Renal cortical epithelial cell (primary cell): ENCODE data around the gene QRFP. TPM values are rescaled to one million over a fixed set of nuclear protein-coding genes. Genes with fewer than 3 reads are reported as not detected.

Experiments
- DNase-seq: peaks from one replicate; pipeline ENCODE4 v3.0.0-alpha.2; 2011; ENCODE audit warnings: low read depth
- total RNA-seq: library from RNA; depleted of rRNA; stranded (reverse); fragments of >200 nt; gene quantifications from 2 replicates; pipeline ENCODE4 v1.2.3, GENCODE V29; 2014

Gene QRFP
- total RNA-seq, 1 donor from 2014 or later: not detected

DNA sequence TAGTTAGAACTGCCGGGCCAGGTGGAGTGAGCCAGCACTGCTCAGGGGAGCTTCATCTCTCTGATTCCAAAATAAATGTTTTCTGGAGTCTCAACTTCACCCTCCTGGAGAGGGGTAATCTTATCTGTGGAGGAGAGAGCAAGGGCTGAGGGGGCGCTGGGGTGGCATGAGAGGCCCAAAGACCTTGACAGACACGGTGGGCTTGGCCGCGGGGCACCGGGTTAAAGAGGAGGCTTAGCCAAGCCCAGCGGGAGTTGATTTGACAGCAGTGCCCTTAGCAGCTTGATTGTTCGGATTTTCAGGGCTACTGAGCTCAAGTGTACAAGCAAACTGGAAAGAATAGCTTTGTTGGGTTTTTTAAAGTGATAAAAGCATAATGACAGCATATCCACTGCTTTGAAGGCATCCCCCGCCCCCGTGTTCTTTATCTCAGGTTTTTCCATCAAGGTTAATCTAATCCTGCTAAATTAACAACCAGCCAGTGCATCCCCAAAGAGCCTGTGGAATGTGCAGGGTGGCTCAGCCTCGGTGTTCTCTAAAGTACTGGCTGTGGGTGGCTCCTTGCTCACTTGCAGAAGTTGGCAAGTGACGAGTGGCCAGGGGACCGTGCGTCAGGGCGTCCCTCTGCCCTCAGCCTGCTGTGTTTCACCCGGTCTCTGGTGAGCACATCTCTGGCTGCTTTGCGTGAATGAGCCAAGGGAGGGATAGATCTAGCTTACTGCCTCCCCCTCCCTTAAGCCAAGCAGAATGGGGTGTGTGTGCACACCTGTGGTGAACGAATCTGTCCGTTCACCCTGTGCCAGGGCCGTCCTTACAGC is 5.5 kb downstream of the QRFP start:
- DNase-seq: no peak

DNA sequence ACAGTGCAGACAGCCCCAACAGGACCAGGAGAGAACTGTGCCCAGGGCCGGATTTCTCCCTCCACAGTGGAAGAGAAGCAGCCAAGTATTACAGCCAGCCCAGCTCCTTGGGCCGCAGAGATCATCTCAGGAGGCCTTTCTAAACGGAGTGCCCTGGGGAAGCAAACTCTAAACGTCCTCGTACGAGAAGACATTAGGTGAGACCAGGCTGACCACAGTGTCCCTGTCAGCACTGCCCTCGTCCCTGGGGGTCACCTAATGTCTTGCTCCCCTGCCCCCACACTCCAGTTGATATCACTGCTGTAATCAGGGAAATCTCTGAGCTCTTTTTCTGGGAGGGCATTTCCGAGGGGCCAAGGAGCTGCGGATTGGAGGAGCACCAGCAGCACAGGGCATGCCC is 6.5 kb downstream of the QRFP start:
- DNase-seq: no peak

DNA sequence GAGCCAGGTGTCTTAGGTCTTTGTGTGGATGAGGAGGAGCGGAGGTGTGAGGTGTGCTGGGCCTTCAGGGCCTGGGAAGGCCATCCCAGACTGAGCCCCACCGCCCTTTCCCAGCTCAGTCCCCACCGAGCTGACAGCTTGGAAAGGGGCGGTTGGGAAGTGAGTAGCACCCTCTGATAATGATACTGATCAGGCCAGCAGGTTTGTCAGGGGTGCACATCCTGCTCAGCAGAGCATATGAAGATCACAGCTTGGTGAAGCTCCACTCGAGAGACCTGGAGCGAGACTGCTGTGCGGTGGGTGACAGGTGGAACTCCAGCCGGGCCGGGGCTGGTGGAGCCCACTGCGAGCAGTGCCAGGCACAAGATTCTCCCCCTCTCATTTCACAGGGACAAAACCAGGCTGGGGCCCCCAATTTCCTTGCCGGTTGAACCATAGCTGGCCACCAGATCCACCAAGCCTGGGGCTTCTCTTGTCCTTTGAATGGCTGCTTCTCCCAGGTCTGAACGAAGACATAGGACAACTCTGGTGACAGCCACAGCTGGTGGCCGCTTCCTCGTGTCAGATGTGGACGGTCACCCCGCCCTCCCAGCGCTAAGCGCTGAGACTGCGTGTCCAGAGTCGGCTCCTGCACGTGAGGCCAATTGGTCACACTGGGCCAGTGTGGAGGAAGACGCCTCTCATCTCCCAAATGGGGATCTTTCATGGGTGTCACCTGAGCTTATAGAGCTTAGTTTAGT is 8.3 kb downstream of the QRFP start:
- no peak for DNase-seq

DNA sequence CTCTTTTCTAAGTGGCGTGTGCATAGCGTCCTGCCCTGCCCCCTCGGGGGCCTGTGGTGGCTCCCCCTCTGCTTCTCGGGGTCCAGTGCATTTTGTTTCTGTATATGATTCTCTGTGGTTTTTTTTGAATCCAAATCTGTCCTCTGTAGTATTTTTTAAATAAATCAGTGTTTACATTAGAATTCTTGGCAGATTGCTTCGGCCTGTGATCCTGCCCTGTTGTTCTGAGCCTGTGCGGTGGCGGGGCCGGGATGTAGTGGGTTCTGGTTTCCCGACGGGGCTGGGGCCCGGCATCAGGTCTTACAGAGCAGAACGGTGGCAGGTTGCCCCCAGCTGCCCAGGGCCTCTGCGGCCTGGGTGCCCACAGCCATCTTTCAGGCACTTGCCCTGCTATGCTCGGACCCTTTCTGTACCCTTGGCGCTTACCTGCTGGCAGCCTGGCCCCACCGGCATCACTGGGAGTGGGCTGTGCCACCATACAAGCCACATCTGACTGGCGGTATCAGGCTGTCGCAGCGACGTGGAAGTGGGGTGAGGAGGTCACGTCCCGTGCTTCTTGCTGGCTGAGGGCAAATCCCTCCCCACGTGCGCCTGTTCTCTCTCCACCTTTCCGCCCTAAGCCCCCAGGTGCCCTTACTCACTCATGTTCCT is 9.0 kb downstream of the QRFP start:
- no peak for DNase-seq

DNA sequence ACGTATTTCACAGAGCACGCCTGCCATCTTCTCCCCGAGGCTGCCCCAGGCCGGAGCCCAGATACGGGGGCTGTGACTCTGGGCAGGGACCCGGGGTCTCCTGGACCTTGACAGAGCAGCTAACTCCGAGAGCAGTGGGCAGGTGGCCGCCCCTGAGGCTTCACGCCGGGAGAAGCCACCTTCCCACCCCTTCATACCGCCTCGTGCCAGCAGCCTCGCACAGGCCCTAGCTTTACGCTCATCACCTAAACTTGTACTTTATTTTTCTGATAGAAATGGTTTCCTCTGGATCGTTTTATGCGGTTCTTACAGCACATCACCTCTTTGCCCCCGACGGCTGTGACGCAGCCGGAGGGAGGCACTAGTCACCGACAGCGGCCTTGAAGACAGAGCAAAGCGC is 9.6 kb downstream of the QRFP start:
- DNase-seq: no peak

DNA sequence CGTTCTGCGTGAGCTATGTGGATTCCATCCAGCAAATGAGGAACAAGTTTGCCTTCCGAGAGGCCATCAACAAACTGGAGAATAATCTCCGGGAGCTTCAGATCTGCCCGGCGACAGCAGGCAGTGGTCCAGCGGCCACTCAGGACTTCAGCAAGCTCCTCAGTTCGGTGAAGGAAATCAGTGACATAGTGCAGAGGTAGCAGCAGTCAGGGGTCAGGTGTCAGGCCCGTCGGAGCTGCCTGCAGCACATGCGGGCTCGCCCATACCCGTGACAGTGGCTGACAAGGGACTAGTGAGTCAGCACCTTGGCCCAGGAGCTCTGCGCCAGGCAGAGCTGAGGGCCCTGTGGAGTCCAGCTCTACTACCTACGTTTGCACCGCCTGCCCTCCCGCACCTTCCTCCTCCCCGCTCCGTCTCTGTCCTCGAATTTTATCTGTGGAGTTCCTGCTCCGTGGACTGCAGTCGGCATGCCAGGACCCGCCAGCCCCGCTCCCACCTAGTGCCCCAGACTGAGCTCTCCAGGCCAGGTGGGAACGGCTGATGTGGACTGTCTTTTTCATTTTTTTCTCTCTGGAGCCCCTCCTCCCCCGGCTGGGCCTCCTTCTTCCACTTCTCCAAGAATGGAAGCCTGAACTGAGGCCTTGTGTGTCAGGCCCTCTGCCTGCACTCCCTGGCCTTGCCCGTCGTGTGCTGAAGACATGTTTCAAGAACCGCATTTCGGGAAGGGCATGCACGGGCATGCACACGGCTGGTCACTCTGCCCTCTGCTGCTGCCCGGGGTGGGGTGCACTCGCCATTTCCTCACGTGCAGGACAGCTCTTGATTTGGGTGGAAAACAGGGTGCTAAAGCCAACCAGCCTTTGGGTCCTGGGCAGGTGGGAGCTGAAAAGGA is 10.9 kb downstream of the QRFP start:
- no peak for DNase-seq

DNA sequence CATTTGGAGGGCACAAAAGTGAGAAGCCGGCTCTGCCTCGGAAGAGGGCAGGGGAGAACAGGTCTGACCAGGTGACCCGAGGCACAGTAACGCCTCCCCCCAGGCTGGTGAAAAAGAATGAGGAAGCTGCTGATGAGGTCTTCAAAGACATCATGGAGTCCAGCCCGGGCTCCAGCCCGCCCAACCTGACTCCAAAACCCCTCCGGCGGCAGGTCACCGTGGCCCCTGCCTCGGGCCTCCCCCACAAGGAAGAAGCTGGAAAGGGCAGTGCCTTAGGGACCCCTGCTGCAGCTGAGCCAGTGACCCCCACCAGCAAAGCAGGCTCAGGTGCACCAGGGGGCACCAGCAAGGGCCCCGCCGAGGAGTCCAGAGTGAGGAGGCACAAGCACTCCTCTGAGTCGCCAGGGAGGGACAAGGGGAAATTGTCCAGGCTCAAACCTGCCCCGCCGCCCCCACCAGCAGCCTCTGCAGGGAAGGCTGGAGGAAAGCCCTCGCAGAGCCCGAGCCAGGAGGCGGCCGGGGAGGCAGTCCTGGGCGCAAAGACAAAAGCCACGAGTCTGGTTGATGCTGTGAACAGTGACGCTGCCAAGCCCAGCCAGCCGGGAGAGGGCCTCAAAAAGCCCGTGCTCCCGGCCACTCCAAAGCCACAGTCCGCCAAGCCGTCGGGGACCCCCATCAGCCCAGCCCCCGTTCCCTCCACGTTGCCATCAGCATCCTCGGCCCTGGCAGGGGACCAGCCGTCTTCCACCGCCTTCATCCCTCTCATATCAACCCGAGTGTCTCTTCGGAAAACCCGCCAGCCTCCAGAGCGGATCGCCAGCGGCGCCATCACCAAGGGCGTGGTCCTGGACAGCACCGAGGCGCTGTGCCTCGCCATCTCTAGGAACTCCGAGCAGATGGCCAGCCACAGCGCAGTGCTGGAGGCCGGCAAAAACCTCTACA is 11.8 kb downstream of the QRFP start:
- DNase-seq: no peak

DNA sequence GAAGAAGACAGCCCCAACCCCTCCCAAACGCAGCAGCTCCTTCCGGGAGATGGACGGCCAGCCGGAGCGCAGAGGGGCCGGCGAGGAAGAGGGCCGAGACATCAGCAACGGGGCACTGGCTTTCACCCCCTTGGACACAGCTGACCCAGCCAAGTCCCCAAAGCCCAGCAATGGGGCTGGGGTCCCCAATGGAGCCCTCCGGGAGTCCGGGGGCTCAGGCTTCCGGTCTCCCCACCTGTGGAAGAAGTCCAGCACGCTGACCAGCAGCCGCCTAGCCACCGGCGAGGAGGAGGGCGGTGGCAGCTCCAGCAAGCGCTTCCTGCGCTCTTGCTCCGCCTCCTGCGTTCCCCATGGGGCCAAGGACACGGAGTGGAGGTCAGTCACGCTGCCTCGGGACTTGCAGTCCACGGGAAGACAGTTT is 12.5 kb downstream of the QRFP start:
- no peak for DNase-seq

DNA sequence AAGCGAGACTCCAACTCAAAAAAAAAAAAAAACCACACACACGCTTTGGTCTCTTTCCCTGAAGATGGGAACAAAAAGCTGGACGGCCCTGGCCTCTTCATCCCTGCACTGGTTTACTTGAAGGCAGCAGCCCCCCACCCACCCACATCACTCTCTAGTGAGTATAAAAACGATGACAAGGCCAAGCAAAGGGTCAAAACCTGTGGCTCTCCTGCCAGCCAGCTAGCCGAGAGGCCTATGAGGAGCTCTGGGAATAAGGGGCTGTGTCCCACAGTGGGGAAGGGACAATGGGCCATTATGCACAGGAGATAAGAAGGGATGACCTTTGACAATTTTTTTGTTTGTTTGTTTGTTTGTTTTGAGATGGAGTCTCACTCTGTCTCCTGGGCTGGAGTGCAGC is 13.1 kb downstream of the QRFP start:
- no peak for DNase-seq

DNA sequence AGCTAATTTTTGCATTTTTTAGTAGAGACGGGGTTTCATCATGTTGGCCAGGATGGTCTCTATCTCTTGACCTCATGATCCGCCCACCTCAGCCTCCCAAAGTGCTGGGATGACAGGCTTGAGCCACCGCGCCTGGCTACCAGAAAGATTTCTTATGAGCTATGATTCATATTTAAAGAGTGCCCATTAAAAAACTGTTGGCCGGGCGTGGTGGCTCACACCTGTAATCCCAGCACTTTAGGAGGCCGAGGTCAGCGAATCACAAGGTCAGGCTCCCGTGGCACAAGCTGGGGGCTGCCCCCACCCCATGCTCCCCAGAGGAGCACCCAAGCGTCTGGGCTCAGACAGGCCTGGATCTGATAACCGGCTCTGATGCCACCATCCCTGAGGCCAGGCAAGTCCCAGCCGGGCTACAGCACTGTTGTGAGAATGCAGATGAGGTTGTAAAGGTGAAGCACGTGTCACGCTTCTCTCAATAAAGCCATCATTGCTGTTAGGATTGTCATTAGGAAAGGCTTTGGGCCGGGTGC is 13.9 kb downstream of the QRFP start:
- no peak for DNase-seq

DNA sequence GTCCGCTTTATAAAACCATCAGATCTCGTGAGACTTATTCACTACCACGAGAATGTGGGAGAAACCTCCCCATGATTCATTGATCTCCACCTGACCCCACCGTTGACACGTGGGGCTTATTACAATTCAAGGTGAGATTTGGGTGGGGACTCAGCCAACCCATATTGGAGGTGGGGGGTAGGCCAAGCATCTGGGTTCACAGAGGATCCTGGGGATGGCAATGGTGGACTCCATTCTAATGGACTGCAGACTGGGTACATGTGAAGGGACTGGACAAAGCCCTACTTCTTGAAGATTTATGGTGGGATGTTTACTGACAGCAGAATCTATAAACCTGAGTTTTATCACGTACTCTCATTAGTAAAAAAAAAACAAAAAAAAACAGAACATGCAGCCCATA is 15.1 kb downstream of the QRFP start:
- no peak for DNase-seq

DNA sequence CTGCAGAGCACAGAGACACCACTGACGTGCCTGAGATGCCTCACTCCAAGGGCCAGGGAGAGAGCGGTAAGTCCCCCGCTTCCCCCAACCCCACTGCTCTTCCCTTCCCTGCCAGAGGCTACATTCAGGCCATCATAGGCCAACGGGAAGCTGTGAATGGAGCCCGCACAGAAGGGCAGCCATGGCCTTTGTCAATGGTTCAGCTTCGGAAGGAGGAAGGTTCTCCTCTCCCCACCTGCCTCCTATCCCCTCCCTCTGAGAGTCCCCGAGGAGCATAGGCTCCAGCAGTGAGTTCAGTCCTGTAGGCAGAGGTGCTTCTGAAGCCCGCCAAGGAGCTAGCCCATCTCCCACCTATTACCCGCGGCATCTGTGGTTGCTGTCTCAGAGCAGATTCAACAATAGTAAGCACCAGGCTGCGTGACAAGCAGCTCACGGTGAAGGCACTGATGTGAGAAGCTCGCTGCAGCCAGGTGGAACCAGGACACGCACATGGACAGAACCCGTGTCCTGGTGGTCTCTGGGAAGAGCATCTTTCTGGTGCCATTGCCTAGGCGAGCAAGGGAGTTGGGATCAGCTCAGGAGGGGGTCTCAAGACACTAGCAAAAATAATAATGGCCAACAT is 15.9 kb downstream of the QRFP start:
- no peak for DNase-seq

DNA sequence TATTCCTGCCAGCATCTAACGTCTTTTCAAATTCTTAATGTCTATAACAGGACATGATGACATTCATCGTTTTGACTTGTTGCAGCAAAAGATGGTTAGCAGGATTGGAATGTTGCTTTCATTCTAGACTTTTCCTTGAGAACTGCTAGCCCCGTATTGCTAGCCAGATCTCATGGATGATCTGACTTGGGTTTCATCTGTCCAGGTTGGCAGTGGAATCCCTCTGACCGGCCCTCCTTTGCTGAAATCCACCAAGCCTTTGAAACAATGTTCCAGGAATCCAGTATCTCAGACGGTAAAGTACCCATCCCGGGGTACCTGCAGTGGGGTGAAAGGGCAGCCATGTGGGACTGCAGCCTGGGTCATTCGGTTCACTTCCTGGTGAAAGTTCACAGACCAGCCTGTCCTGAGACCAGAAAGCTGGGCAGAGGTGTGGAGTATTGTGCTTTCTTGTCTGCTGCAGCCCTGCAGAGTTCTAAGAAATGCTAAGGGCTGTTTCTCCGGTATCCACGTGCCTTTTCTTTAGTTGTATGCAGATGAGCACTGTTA is 16.7 kb downstream of the QRFP start:
- DNase-seq: no peak

DNA sequence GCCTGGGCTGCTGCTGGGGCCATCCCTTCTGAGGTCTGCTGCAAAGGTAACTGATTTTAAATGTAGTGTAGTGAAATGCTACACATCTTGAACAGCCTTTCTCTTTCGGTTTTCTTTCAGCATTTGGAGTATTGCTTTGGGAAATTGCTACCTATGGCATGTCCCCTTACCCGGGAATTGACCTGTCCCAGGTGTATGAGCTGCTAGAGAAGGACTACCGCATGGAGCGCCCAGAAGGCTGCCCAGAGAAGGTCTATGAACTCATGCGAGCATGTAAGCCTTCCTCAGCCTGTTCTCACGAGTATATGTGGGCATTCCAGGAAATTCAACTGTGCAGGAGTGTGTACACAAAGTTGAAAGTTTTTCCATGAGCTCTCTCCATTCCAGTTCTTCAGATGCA is 18.3 kb downstream of the QRFP start:
- DNase-seq: no peak

DNA sequence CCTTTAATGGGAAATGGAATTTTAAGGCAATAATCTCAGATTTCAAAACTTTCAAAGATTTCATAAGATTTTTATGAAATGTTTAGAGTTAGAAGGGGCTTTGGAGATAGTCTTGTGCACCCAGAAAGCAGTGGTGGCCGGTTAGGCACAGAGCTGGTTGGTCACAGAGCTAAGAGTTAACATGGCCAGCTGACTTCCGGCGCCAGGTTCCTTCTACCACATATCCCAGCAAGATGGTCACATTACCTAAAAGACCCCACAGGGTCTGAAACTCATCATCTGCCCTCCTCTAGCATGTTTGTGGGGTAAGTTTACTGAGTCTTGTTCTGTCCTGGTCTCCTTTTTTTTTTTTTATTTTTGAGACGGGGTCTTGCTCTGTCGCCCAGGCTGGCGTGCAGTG is 19.3 kb downstream of the QRFP start:
- DNase-seq: no peak

DNA sequence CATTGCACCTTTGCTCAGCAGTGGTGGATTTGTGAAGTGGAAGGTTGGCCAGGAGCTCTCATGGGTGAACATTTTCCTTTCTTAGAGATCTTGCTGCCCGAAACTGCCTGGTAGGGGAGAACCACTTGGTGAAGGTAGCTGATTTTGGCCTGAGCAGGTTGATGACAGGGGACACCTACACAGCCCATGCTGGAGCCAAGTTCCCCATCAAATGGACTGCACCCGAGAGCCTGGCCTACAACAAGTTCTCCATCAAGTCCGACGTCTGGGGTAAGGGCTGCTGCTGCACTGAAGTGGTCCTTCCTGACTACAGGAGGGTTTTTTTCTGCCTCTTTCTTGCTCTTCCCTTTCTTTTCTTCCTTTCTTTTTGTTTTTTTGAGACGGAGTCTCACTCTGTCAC is 21.8 kb downstream of the QRFP start:
- no peak for DNase-seq

DNA sequence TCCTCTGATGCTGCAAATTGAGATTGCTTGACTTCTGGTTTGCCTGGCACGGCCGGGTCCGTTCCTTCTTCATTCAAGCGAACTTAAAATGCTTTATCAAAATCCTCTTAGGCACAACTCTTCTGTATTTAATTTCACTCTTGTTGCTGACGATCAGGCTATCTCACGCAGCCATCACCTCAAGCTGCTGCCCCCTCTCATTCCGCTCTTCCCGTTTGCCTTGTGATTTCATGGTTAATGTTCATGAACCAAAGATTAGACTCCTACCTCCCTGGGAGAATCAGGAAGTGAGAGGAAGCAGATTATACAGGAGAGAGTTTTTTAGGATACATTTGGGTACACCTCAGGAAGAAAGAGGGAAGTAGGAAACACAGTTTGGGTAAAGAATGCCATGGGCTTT is 22.6 kb downstream of the QRFP start:
- no peak for DNase-seq

DNA sequence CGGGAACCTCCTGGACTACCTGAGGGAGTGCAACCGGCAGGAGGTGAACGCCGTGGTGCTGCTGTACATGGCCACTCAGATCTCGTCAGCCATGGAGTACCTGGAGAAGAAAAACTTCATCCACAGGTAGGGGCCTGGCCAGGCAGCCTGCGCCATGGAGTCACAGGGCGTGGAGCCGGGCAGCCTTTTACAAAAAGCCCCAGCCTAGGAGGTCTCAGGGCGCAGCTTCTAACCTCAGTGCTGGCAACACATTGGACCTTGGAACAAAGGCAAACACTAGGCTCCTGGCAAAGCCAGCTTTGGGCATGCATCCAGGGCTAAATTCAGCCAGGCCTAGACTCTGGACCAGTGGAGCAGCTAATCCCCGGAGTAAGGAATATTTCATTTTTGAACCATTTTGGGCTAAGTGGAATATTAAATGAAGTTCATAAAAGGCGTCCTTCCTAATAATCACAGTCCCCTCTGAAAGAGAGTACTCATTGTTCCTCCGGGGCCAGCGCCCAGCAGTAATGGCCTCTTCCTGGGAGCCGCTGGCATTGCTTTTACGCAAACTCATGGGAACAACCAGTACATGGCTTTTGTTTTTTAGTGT is 23.6 kb downstream of the QRFP start:
- no peak for DNase-seq

DNA sequence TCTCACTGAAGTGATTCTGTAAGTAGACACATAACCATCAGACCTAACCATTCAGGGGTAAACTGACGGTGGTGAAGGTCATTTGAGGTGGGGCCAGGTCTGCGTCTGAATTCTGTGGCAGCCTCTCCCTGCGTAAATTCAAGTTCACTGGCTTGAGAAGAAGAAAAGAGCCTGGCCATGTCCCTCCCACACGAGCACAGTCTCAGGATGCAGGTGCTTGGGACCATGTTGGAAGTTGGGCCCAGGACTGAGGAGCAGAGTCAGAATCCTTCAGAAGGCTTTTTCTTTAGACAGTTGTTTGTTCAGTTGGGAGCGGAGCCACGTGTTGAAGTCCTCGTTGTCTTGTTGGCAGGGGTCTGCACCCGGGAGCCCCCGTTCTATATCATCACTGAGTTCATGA is 24.1 kb downstream of the QRFP start:
- no peak for DNase-seq
